ENCODE results near the gene MSI2. TPM values are rescaled to one million over a fixed set of nuclear protein-coding genes. Genes with fewer than 3 reads are reported as not detected.

MSI2 gene
- total RNA-seq, 2 experiments from 2014 or later = 87.6 to 96.0 TPM

DNA sequence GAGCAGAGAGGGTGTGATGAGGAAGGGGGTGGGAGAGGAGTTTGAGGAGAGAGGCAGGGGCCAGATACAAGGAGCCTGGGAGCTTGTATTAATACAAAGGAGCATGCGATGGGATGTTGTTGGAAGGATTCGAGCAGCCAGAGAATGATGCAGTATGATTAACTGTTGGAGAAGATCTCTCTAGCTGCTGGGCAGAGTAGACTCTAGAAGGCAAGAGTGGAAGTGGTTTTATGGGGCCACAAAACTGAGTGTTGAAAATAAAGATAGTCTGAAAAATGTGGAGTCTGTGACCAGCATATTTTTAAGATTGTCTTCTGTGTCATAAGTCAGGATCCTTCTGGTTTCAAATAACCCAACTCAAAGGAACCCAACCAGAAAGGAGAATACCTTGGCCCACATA lies 98.3 kb downstream of the MSI2 start:
- H3K27me3 Mint-ChIP-seq = no peaks in the 10 kb centered on the region
- POLR2A ChIA-PET = no interaction called here
- CTCF ChIA-PET = interaction anchor here (1.8 kb wide), 1 partner anchor 9 kb away, joined by 6 read pairs; no protein-coding TSS in a partner anchor
- peaks cover 2% of the 10 kb centered on the region for H3K9me3 Mint-ChIP-seq
- H3K4me1 Mint-ChIP-seq = peaks cover 47% of the 10 kb centered on the region
- H3K36me3 Mint-ChIP-seq (ENCODE audit: low read depth) = peaks cover 21% of the 10 kb centered on the region
- H3K4me3 Mint-ChIP-seq = no peak overlapping the region
- DNase-seq = no peak
- H3K27ac Mint-ChIP-seq = peak overlapping the region; percentile 77

GRCh38 chr17:57355090-57355859 lies 99.0 kb downstream of the MSI2 start:
- DNase-seq = no peak
- H3K27ac Mint-ChIP-seq = peak overlapping the region; percentile 17
- H3K27me3 Mint-ChIP-seq = no peaks in the 10 kb centered on the region
- peaks cover 19% of the 10 kb centered on the region for H3K36me3 Mint-ChIP-seq (ENCODE audit: low read depth)
- peaks cover 2% of the 10 kb centered on the region for H3K9me3 Mint-ChIP-seq
- H3K4me3 Mint-ChIP-seq = no peak overlapping the region
- ChIA-PET POLR2A (no interaction called here), CTCF (interaction anchor here (1.8 kb wide), 1 partner anchor 9 kb away, joined by 6 read pairs; no protein-coding TSS in a partner anchor)
- H3K4me1 Mint-ChIP-seq = peaks cover 47% of the 10 kb centered on the region

- Mint-ChIP-seq H3K27me3 (no peaks in the 10 kb centered on the region), H3K27ac (no peak overlapping the region), H3K36me3 (ENCODE audit: low read depth) (peaks cover 12% of the 10 kb centered on the region), H3K4me1 (peaks cover 47% of the 10 kb centered on the region), H3K9me3 (no peaks in the 10 kb centered on the region), H3K4me3 (no peak overlapping the region)
- ChIA-PET CTCF (interaction anchor here (0.6 kb wide), 1 partner anchor 46 kb away, joined by 3 read pairs; no protein-coding TSS in a partner anchor), POLR2A (no interaction called here)
- DNase-seq = no peak
Measured at GRCh38 chr17:57356153-57356718, 99.9 kb downstream of the MSI2 start.

GRCh38 chr17:57356719-57357391 lies 100.5 kb downstream of the MSI2 start:
- POLR2A ChIA-PET = no interaction called here
- CTCF ChIA-PET = interaction anchor here (0.6 to 1.1 kb wide), 2 partner anchors 47 to 113 kb away, joined by 3 read pairs; no protein-coding TSS in a partner anchor
- no peaks in the 10 kb centered on the region for H3K9me3 Mint-ChIP-seq
- peaks cover 10% of the 10 kb centered on the region for H3K36me3 Mint-ChIP-seq (ENCODE audit: low read depth)
- no peaks in the 10 kb centered on the region for H3K27me3 Mint-ChIP-seq
- peak overlapping the region; percentile 32 for H3K27ac Mint-ChIP-seq
- peak overlapping the region; percentile 30 for H3K4me3 Mint-ChIP-seq
- peaks cover 47% of the 10 kb centered on the region for H3K4me1 Mint-ChIP-seq
- DNase-seq = no peak

DNA sequence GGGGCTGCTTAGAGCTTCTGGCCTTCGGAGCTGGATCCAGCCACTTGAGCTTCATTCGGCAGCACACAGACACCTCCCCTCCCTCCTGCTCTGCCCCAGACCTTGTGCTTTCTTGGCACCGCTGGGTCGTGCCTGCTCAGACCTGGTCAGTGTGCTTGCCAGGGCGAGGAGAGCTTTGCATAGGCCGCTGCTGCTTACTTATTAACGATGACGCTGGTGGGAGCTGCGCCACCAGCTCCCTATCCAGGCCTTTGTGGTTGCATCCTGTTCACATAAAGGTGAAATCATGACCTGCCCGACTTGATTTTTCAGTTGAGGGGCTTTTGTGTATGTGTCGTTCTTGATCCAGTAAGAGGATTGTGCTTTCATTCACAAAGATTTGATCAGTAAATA lies 101.1 kb downstream of the MSI2 start:
- Mint-ChIP-seq H3K27me3 (no peaks in the 10 kb centered on the region), H3K36me3 (ENCODE audit: low read depth) (peaks cover 10% of the 10 kb centered on the region), H3K9me3 (no peaks in the 10 kb centered on the region), H3K4me3 (no peak overlapping the region), H3K27ac (peak overlapping the region; percentile 15), H3K4me1 (peaks cover 47% of the 10 kb centered on the region)
- ChIA-PET CTCF (interaction anchor here (1.1 kb wide), 1 partner anchor 114 kb away, joined by 3 read pairs; no protein-coding TSS in a partner anchor), POLR2A (interaction anchor here (0.7 kb wide), 1 partner anchor 79 kb away, joined by 3 read pairs; no protein-coding TSS in a partner anchor)
- no peak for DNase-seq

- DNase-seq = no peak
- Mint-ChIP-seq H3K36me3 (ENCODE audit: low read depth) (peaks cover 7% of the 10 kb centered on the region), H3K27me3 (no peaks in the 10 kb centered on the region), H3K4me3 (no peak overlapping the region), H3K4me1 (peaks cover 47% of the 10 kb centered on the region), H3K27ac (peak overlapping the region; percentile 66), H3K9me3 (no peaks in the 10 kb centered on the region)
- CTCF ChIA-PET = interaction anchor here (1.1 kb wide), 1 partner anchor 115 kb away, joined by 3 read pairs; no protein-coding TSS in a partner anchor
- POLR2A ChIA-PET = interaction anchor here (0.7 kb wide), 1 partner anchor 79 kb away, joined by 3 read pairs; no protein-coding TSS in a partner anchor
Measured at GRCh38 chr17:57357830-57358430, 101.6 kb downstream of the MSI2 start.

DNA sequence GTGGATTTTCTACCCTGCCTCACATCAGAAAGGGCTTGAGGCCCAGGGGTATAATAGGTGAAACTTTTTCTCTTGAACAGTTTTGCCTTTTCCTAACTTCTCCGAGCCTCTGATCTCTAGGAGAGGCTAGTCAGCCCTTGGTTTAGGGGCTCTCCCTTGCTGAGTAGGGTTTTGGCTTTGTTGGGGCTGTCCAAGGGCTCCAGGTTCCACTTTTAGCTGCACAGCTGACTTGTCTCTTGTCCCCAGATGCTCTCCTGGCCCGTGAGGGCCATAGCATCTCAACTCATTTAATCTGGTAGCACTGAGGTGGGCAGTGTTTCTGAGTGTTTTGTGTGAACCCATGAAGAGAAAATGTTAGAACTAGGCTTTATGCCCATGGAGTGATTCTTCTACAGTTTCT lies 103.9 kb downstream of the MSI2 start:
- CTCF ChIA-PET = interaction anchor here (1.3 kb wide), 1 partner anchor 99 kb away, joined by 3 read pairs; no protein-coding TSS in a partner anchor
- no peaks in the 10 kb centered on the region for H3K9me3 Mint-ChIP-seq
- H3K4me1 Mint-ChIP-seq = peaks cover 32% of the 10 kb centered on the region
- no peak for DNase-seq
- H3K27me3 Mint-ChIP-seq = no peaks in the 10 kb centered on the region
- no peak overlapping the region for H3K4me3 Mint-ChIP-seq
- H3K27ac Mint-ChIP-seq = no peak overlapping the region
- POLR2A ChIA-PET = no interaction called here
- peaks cover 4% of the 10 kb centered on the region for H3K36me3 Mint-ChIP-seq (ENCODE audit: low read depth)

- H3K27me3 Mint-ChIP-seq = no peaks in the 10 kb centered on the region
- no peaks in the 10 kb centered on the region for H3K9me3 Mint-ChIP-seq
- ChIA-PET CTCF (interaction anchor here (2.7 kb wide), 1 partner anchor 9 kb away, joined by 6 read pairs; no protein-coding TSS in a partner anchor), POLR2A (no interaction called here)
- peaks cover 2% of the 10 kb centered on the region for H3K36me3 Mint-ChIP-seq (ENCODE audit: low read depth)
- H3K4me1 Mint-ChIP-seq = peaks cover 7% of the 10 kb centered on the region
- DNase-seq = no peak
- no peak overlapping the region for H3K4me3 Mint-ChIP-seq
- no peak overlapping the region for H3K27ac Mint-ChIP-seq
Measured at GRCh38 chr17:57362797-57363556, 106.7 kb downstream of the MSI2 start.

DNA sequence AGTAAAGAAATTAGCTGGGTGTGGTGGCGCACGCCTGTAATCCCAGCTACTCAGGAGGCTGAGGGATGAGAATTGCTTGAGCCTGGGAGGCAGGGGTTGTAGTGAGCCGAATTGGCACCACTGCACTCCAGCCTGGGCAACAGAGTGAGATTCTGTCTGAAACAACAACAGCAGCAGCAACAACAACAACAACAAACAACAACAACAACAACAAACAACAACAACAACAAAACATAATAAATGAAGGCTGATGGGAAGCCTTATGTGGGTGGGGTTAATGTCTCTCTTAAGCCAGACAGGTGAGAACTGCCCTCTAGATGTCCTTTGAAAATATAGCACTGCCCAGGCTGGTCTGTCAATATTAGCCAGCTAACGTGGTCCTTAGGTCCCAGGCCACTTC lies 107.3 kb downstream of the MSI2 start:
- H3K4me3 Mint-ChIP-seq = no peak overlapping the region
- ChIA-PET CTCF (interaction anchor here (2.7 kb wide), 1 partner anchor 9 kb away, joined by 6 read pairs; no protein-coding TSS in a partner anchor), POLR2A (no interaction called here)
- DNase-seq = no peak
- peaks cover 2% of the 10 kb centered on the region for H3K36me3 Mint-ChIP-seq (ENCODE audit: low read depth)
- no peaks in the 10 kb centered on the region for H3K27me3 Mint-ChIP-seq
- peaks cover 4% of the 10 kb centered on the region for H3K4me1 Mint-ChIP-seq
- no peaks in the 10 kb centered on the region for H3K9me3 Mint-ChIP-seq
- H3K27ac Mint-ChIP-seq = no peak overlapping the region

DNA sequence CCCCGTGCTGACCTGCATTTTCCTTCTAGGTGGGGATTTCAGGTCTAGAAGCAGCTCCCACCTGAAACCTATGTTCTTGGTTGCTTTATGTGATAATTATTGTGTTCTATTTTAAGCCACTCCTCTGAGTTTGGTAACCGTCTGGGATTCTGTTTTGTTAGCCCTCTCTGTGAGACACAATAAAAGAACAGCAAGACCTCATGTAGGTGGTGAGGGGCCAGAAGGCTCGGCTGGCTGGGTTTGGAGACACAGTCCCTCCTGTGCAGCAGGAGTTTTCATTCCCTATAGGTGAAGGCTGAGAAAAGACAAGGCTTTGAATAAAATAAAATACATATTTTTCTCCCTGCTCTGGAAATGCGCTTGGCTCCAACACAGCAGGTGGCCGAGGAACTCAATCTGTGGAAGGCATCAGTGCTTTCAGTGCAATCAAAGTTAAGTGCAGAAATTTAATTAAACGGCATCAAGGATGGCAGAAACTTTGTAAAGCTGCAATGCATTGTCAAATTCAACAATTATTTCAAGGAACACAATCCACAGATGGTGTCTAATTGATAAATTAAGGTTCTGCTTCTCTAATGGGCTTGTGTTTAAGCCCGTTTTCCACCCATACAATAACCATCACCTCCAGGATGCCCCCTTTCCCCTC lies 107.8 kb downstream of the MSI2 start:
- H3K27me3 Mint-ChIP-seq = no peaks in the 10 kb centered on the region
- CTCF ChIA-PET = interaction anchor here (1.4 to 2.7 kb wide), 3 partner anchors 10 to 121 kb away, joined by 3 to 6 read pairs (median 4); no protein-coding TSS in a partner anchor

DNA sequence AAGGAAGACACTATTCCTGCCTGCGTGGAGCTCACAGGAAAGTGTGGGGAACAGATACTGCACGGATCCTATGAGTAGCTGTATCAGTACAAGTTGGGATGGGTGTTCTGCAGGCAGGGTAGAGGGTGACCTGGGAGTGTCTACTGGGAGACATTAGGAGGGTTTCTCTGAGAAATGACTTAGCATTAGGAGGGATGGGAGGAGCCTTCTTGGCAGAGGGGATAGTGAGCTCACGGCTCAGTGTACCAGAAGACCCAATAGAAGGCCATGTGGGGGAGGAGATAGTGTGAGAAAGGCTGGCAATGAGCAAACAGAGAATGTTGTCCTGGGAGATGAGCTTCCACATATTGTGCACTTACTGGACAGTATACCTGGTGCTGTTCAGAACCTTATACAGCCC lies 109.1 kb downstream of the MSI2 start:
- Mint-ChIP-seq H3K9me3 (no peaks in the 10 kb centered on the region), H3K36me3 (ENCODE audit: low read depth) (peaks cover 2% of the 10 kb centered on the region), H3K27me3 (no peaks in the 10 kb centered on the region), H3K4me3 (no peak overlapping the region), H3K4me1 (peaks cover 5% of the 10 kb centered on the region), H3K27ac (no peak overlapping the region)
- no peak for DNase-seq
- ChIA-PET POLR2A (no interaction called here), CTCF (interaction anchor here (1.4 to 2.7 kb wide), 3 partner anchors 11 to 123 kb away, joined by 3 to 6 read pairs (median 4); no protein-coding TSS in a partner anchor)

More for the DNA sequence above, 107.8 kb downstream of the MSI2 start:
- peaks cover 5% of the 10 kb centered on the region for H3K4me1 Mint-ChIP-seq
- H3K9me3 Mint-ChIP-seq = no peaks in the 10 kb centered on the region
- POLR2A ChIA-PET = no interaction called here
- H3K36me3 Mint-ChIP-seq (ENCODE audit: low read depth) = peaks cover 2% of the 10 kb centered on the region
- no peak for DNase-seq
- no peak overlapping the region for H3K4me3 Mint-ChIP-seq
- H3K27ac Mint-ChIP-seq = no peak overlapping the region
